ENCODE results near the gene MESP1. TPM values are rescaled to one million over a fixed set of nuclear protein-coding genes. Genes with fewer than 3 reads are reported as not detected.

Gene MESP1
- total RNA-seq, 1 donor from 2014 or later: 0.45 TPM

GRCh38 chr15:89781055-89781454 is 30.0 kb upstream of the MESP1 start:
- no peak for DNase-seq (ENCODE audit: low read depth)

GRCh38 chr15:89780601-89781000 is 29.6 kb upstream of the MESP1 start:
- no peak for DNase-seq (ENCODE audit: low read depth)

- no peak for DNase-seq (ENCODE audit: low read depth)
Observed at GRCh38 chr15:89778861-89779260, 27.8 kb upstream of the MESP1 start.

GRCh38 chr15:89777782-89778380 is 26.8 kb upstream of the MESP1 start:
- DNase-seq (ENCODE audit: low read depth): no peak

GRCh38 chr15:89777073-89777751 is 26.2 kb upstream of the MESP1 start:
- DNase-seq (ENCODE audit: low read depth): no peak

GRCh38 chr15:89776274-89777072 is 25.4 kb upstream of the MESP1 start, which contains the start of gene MESP2:
TSS of gene MESP2 (plus strand) at chr15:89776332. CDS start at chr15:89776358, 26 bp downstream.
- peak; percentile 37 for DNase-seq (ENCODE audit: low read depth)

- no peak for DNase-seq (ENCODE audit: low read depth)
Observed at GRCh38 chr15:89775815-89776214, 24.8 kb upstream of the MESP1 start.

- DNase-seq (ENCODE audit: low read depth): no peak
Observed at GRCh38 chr15:89774492-89774891, 23.4 kb upstream of the MESP1 start.

GRCh38 chr15:89772932-89773583 is 22.0 kb upstream of the MESP1 start:
- no peak for DNase-seq (ENCODE audit: low read depth)

GRCh38 chr15:89770041-89770440 is 19.0 kb upstream of the MESP1 start:
- DNase-seq (ENCODE audit: low read depth): no peak

GRCh38 chr15:89769366-89769765 is 18.3 kb upstream of the MESP1 start:
- no peak for DNase-seq (ENCODE audit: low read depth)

GRCh38 chr15:89768071-89768500 is 17.0 kb upstream of the MESP1 start:
- DNase-seq (ENCODE audit: low read depth): no peak

- peak; percentile 22 for DNase-seq (ENCODE audit: low read depth)
Observed at GRCh38 chr15:89767411-89767915, 16.4 kb upstream of the MESP1 start.

- no peak for DNase-seq (ENCODE audit: low read depth)
Observed at GRCh38 chr15:89766357-89767311, 15.6 kb upstream of the MESP1 start.

- no peak for DNase-seq (ENCODE audit: low read depth)
Observed at GRCh38 chr15:89765694-89766093, 14.6 kb upstream of the MESP1 start.

- no peak for DNase-seq (ENCODE audit: low read depth)
Observed at GRCh38 chr15:89761929-89762328, 10.9 kb upstream of the MESP1 start.

GRCh38 chr15:89761009-89761831 is 10.2 kb upstream of the MESP1 start:
- no peak for DNase-seq (ENCODE audit: low read depth)

- DNase-seq (ENCODE audit: low read depth): peak; percentile 44
Observed at GRCh38 chr15:89760303-89761008, 9.4 kb upstream of the MESP1 start.

- no peak for DNase-seq (ENCODE audit: low read depth)
Observed at GRCh38 chr15:89759835-89760234, 8.8 kb upstream of the MESP1 start.

Data from renal cortical epithelial cell (primary cell).